AG08395 (cell line): Measurements from ENCODE around the gene SLC7A9.

ENCODE experiments used
- DNase-seq: peaks from one replicate; pipeline ENCODE4 v3.0.0; 2012; ENCODE audit warnings: mixed read lengths, low spot score

The SLC7A9 gene

GRCh38 chr19:32869369-32869965 lies at the start of gene SLC7A9:
SLC7A9 (minus strand) TSS chr19:32869767; CDS start chr19:32868534, 1,233 bp downstream.
- no peak for DNase-seq

GRCh38 chr19:32919365-32919764 lies 49.8 kb upstream of the SLC7A9 start:
- DNase-seq, result no peak

GRCh38 chr19:32917616-32917996 lies 48.0 kb upstream of the SLC7A9 start:
- no peak for DNase-seq

GRCh38 chr19:32916969-32917615 lies 47.5 kb upstream of the SLC7A9 start:
- no peak for DNase-seq

GRCh38 chr19:32914879-32915660 lies 45.5 kb upstream of the SLC7A9 start:
- no peak for DNase-seq

- no peak for DNase-seq
Observed at GRCh38 chr19:32911467-32911866, 41.9 kb upstream of the SLC7A9 start.

GRCh38 chr19:32910874-32911273 lies 41.3 kb upstream of the SLC7A9 start:
- no peak for DNase-seq

GRCh38 chr19:32910094-32910493 lies 40.5 kb upstream of the SLC7A9 start:
- DNase-seq, result no peak

GRCh38 chr19:32909257-32909656 lies 39.7 kb upstream of the SLC7A9 start:
- DNase-seq, result no peak

GRCh38 chr19:32908641-32909190 lies 39.1 kb upstream of the SLC7A9 start:
- no peak for DNase-seq

- no peak for DNase-seq
Observed at GRCh38 chr19:32902448-32902847, 32.9 kb upstream of the SLC7A9 start.

- no peak for DNase-seq
Observed at GRCh38 chr19:32901504-32902161, 32.1 kb upstream of the SLC7A9 start.

- no peak for DNase-seq
Observed at GRCh38 chr19:32896516-32897214, 27.1 kb upstream of the SLC7A9 start.

GRCh38 chr19:32895384-32895783 lies 25.8 kb upstream of the SLC7A9 start:
- DNase-seq, result no peak

GRCh38 chr19:32891609-32892008 lies 22.0 kb upstream of the SLC7A9 start:
- DNase-seq, result no peak

- no peak for DNase-seq
Observed at GRCh38 chr19:32890841-32891240, 21.3 kb upstream of the SLC7A9 start.

GRCh38 chr19:32890326-32890725 lies 20.8 kb upstream of the SLC7A9 start:
- DNase-seq, result no peak

- DNase-seq, result no peak
Observed at GRCh38 chr19:32889137-32889934, 19.8 kb upstream of the SLC7A9 start.

GRCh38 chr19:32887572-32888215 lies 18.1 kb upstream of the SLC7A9 start:
- no peak for DNase-seq

GRCh38 chr19:32886241-32886640 lies 16.7 kb upstream of the SLC7A9 start:
- DNase-seq, result no peak
